ENCODE measurements around the gene NSG2.

NSG2 gene

DNA sequence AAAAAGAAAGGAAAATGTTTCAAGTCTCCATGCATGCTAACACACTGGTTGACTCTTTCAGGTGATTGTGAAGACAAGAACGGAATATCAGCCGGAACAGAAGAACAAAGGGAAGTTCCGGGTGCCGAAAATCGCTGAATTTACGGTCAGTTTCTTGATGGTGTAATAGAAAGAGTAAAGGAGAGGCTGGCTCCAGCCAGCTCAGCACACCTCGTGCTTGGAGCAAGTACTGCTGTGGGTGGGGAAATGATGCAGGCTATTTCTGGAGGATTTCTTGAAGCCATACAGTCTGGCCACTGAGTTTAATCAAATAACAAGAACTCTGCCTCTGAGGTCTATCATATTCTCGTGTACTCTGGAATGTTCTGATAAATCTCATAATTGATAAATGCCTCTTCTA, 18.7 kb downstream of the NSG2 start:
- CTCF ChIA-PET: no interaction called here
- no peak for DNase-seq (ENCODE audit: low read depth, low spot score)
- TF ChIP-seq, protein P1, sequence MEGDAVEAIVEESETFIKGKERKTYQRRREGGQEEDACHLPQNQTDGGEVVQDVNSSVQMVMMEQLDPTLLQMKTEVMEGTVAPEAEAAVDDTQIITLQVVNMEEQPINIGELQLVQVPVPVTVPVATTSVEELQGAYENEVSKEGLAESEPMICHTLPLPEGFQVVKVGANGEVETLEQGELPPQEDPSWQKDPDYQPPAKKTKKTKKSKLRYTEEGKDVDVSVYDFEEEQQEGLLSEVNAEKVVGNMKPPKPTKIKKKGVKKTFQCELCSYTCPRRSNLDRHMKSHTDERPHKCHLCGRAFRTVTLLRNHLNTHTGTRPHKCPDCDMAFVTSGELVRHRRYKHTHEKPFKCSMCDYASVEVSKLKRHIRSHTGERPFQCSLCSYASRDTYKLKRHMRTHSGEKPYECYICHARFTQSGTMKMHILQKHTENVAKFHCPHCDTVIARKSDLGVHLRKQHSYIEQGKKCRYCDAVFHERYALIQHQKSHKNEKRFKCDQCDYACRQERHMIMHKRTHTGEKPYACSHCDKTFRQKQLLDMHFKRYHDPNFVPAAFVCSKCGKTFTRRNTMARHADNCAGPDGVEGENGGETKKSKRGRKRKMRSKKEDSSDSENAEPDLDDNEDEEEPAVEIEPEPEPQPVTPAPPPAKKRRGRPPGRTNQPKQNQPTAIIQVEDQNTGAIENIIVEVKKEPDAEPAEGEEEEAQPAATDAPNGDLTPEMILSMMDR (IDR thresholded peaks at IDR 0.05; ENCODE audit: insufficient read depth, low read length, missing control alignments): no peak
- no peak overlapping the region for H3K4me3 ChIP-seq (ENCODE audit: low read depth, low read length)
- POLR2A ChIA-PET: no interaction called here

DNA sequence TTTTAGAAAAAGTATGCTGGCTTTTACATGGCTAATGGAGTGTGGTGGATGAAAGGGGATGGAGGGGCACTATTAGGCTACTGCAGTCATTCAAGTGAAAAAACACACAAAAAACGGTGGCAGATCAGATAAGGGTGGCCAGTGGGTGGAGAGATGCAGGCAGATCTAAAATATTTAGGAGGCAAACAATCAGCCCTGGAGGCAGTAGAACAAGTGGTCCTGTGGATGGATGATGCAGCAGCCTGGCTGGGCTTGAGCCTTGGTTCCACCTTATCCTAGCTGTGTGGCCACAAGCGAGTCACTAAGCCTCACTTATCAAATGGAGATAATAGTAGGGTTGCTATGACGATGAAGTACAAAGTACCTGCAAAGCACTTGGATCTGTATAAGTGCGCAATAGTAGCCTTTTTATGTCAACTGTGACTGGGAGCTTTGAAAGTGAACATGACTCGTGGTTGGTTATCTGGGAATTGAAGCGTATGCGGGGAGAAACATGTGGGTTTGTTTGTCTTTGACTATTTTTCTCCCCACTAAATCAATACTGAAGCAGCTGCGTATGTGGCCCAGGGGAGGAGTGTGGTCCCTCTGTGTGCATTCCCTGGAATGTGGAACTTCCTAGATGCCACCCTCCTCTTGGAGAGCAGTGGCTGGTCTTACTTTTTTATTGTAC, 20.2 kb downstream of the NSG2 start:
- no peak overlapping the region for H3K4me3 ChIP-seq (ENCODE audit: low read depth, low read length)
- TF ChIP-seq, protein P1 (IDR thresholded peaks at IDR 0.05; ENCODE audit: insufficient read depth, low read length, missing control alignments): no peak
- no peak for DNase-seq (ENCODE audit: low read depth, low spot score)
- ChIA-PET CTCF (interaction anchor here (1.9 kb wide), 1 partner anchor 20 kb away, joined by 7 read pairs; the partner anchor contains the start of gene NSG2), POLR2A (no interaction called here)

DNA sequence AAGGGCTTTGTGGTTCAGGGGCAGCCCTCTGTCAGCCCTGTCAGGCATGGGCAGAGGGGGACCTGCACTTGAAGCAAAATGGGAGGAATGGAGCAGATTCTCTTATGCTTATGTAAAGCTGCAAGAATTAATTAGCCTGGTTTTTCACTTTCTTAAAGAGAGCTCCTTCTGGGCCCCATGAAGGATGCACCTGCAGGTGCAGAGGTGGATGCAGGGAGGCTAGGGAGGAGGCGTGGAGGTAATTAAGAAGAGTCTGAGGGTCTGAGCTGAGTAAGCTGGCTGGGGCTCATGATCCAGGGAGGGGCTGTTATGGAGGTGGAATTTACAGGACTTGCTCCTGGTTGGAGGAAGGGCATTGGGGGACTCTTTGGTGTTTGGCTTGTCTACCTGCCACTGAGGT, 22.0 kb downstream of the NSG2 start:
- TF ChIP-seq, protein P1 (IDR thresholded peaks at IDR 0.05; ENCODE audit: insufficient read depth, low read length, missing control alignments): no peak
- POLR2A ChIA-PET: no interaction called here
- no peak for DNase-seq (ENCODE audit: low read depth, low spot score)
- CTCF ChIA-PET: interaction anchor here (0.7 to 1.9 kb wide), 2 partner anchors 12 to 244 kb away, joined by 3 to 5 read pairs; no protein-coding TSS in a partner anchor
- no peak overlapping the region for H3K4me3 ChIP-seq (ENCODE audit: low read depth, low read length)

DNA sequence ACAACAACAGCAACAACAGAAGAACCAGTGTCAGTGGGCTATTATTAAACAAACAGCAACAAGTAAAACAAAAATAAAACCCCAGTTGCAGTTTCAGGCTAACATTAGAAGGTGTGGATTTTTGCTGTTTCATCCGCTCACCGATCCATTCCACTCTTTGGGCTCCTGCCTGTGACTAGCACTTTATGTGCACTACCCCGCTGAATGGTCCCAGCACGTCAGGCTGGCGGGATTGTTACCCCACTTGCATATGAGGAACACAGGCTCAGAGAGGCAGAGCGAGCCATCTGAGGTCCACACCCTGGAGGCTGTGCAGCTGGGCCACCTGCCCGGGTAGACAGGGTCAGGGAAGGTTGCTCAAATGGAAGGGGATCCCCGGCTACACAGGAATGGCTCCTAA, 26.0 kb downstream of the NSG2 start:
- ChIA-PET CTCF (interaction anchor here (1.0 kb wide), 1 partner anchor 12 kb away, joined by 3 read pairs; no protein-coding TSS in a partner anchor), POLR2A (no interaction called here)
- no peak for DNase-seq (ENCODE audit: low read depth, low spot score)

DNA sequence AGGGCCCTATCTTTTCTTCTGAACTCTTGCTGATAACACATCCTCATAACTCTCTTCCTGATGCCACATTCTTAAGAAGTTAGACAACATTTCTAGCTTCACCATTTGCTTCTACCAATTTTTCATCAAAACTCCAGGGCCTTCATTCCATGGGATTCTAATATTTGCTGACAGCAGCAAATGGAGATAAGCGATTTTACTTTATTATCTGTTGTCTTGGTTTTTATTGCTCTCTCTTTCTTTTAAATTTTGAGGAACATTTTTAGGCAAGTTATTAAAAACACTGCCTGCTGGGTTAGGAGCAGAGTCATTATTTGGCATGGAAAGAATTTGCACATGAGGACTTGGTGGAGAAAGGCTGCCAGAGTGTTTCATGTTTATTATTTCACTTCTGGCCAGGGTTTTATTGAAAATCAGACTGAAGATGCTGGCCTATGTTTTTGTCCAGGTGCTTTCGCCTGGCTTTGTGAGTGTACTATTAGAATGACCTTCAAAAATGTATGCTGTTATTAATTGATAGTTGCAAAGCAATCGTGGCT, 27.7 kb downstream of the NSG2 start:
- TF ChIP-seq, protein P1 (IDR thresholded peaks at IDR 0.05; ENCODE audit: insufficient read depth, low read length, missing control alignments): no peak
- CTCF ChIA-PET: interaction anchor here (1.0 kb wide), 1 partner anchor 239 kb away, joined by 3 read pairs; no protein-coding TSS in a partner anchor
- H3K4me3 ChIP-seq (ENCODE audit: low read depth, low read length): no peak overlapping the region
- POLR2A ChIA-PET: no interaction called here
- DNase-seq (ENCODE audit: low read depth, low spot score): no peak

More for the DNA sequence above, 26.0 kb downstream of the NSG2 start:
- TF ChIP-seq, protein P1 (IDR thresholded peaks at IDR 0.05; ENCODE audit: insufficient read depth, low read length, missing control alignments): no peak
- no peak overlapping the region for H3K4me3 ChIP-seq (ENCODE audit: low read depth, low read length)

DNA sequence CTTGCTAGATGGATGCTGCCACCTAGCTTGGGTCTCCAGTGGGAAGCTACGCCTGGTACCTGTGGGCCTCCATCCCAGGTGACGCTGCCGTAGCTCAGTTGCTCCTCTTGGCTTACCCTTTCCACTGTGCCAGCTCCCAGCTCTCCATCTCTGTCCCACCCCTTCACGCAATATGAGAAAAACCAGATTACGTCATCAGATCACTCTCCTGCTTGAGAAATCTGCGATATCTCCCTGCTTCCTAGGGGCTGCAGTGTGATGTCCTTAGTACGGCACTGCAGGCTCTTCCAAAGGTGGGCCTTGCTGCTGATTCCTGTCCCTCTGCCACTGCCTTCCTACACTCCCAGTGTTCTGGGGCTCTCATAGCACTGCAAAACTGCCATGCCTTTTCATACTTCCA, 28.9 kb downstream of the NSG2 start:
- CTCF ChIA-PET: interaction anchor here (1.1 to 2.5 kb wide), 2 partner anchors 29 to 243 kb away, joined by 3 to 7 read pairs; partner anchors contain the start of gene NSG2
- TF ChIP-seq, protein P1 (IDR thresholded peaks at IDR 0.05; ENCODE audit: insufficient read depth, low read length, missing control alignments): no peak
- no peak overlapping the region for H3K4me3 ChIP-seq (ENCODE audit: low read depth, low read length)
- POLR2A ChIA-PET: no interaction called here
- DNase-seq (ENCODE audit: low read depth, low spot score): no peak

Measured in AG04449 (cell line).